Measurements from ENCODE around the gene SOX30. TPM values are rescaled to one million over a fixed set of nuclear protein-coding genes. Genes with fewer than 3 reads are reported as not detected.

Gene SOX30
- total RNA-seq, 1 experiment from 2014 or later: not detected

- ChIA-PET CTCF (no interaction called here), POLR2A (interaction anchor here (0.6 to 1.3 kb wide), 3 partner anchors 14 to 113 kb away, joined by 3 to 4 read pairs (median 3); no protein-coding TSS in a partner anchor)
- intact Hi-C loops (cut with micrococcal nuclease): no loop called here
- TF ChIP-seq CTCF (IDR thresholded peaks at IDR 0.05; ENCODE audit: unreplicated experiment): no peak
- Mint-ChIP-seq H3K27ac (ENCODE audit: low read depth, unreplicated experiment) (no peak overlapping the region), H3K27me3 (ENCODE audit: insufficient read depth, unreplicated experiment) (no peaks in the 10 kb centered on the region), H3K36me3 (ENCODE audit: insufficient read depth, unreplicated experiment) (peaks cover 6% of the 10 kb centered on the region), H3K4me3 (ENCODE audit: unreplicated experiment) (no peak overlapping the region), H3K4me1 (ENCODE audit: insufficient read depth, unreplicated experiment) (peaks cover 10% of the 10 kb centered on the region), H3K9me3 (ENCODE audit: unreplicated experiment) (no peaks in the 10 kb centered on the region)
- no peak for DNase-seq (ENCODE audit: unreplicated experiment)
- no TSS peak for BruUV-seq (replicated peaks)
These were observed 53.8 kb downstream of the SOX30 start for GRCh38 chr5:157598350-157598936.

- POLR2A ChIA-PET: no interaction called here
- Mint-ChIP-seq H3K36me3 (ENCODE audit: insufficient read depth, unreplicated experiment) (peaks cover 2% of the 10 kb centered on the region), H3K27me3 (ENCODE audit: insufficient read depth, unreplicated experiment) (no peaks in the 10 kb centered on the region), H3K27ac (ENCODE audit: low read depth, unreplicated experiment) (no peak overlapping the region), H3K4me3 (ENCODE audit: unreplicated experiment) (no peak overlapping the region), H3K9me3 (ENCODE audit: unreplicated experiment) (no peaks in the 10 kb centered on the region), H3K4me1 (ENCODE audit: insufficient read depth, unreplicated experiment) (peaks cover under 1% of the 10 kb centered on the region)
- CTCF ChIA-PET: interaction anchor here (0.8 to 2.0 kb wide), 5 partner anchors 9 to 120 kb away, joined by 3 to 6 read pairs (median 4); no protein-coding TSS in a partner anchor
- no TSS peak for BruUV-seq (replicated peaks)
- intact Hi-C loops (cut with micrococcal nuclease): no loop called here
- no peak for DNase-seq (ENCODE audit: unreplicated experiment)
- no peak for TF ChIP-seq CTCF (IDR thresholded peaks at IDR 0.05; ENCODE audit: unreplicated experiment)
These were observed 55.0 kb downstream of the SOX30 start for GRCh38 chr5:157597277-157597676.

- POLR2A ChIA-PET: no interaction called here
- Mint-ChIP-seq H3K4me3 (ENCODE audit: unreplicated experiment) (no peak overlapping the region), H3K9me3 (ENCODE audit: unreplicated experiment) (peaks cover 5% of the 10 kb centered on the region), H3K4me1 (ENCODE audit: insufficient read depth, unreplicated experiment) (no peaks in the 10 kb centered on the region), H3K36me3 (ENCODE audit: insufficient read depth, unreplicated experiment) (no peaks in the 10 kb centered on the region), H3K27ac (ENCODE audit: low read depth, unreplicated experiment) (no peak overlapping the region), H3K27me3 (ENCODE audit: insufficient read depth, unreplicated experiment) (no peaks in the 10 kb centered on the region)
- CTCF ChIA-PET: interaction anchor here (0.6 to 2.0 kb wide), 9 partner anchors 8 to 1365 kb away, joined by 3 to 6 read pairs (median 4); no protein-coding TSS in a partner anchor
- no TSS peak for BruUV-seq (replicated peaks)
- intact Hi-C loops (cut with micrococcal nuclease): no loop called here
- TF ChIP-seq CTCF (IDR thresholded peaks at IDR 0.05; ENCODE audit: unreplicated experiment): no peak
- DNase-seq (ENCODE audit: unreplicated experiment): no peak
These were observed 55.8 kb downstream of the SOX30 start for GRCh38 chr5:157596487-157596886.

GRCh38 chr5:157594675-157595459, 57.4 kb downstream of the SOX30 start:
- DNase-seq (ENCODE audit: unreplicated experiment): no peak
- H3K4me1 Mint-ChIP-seq (ENCODE audit: insufficient read depth, unreplicated experiment): no peaks in the 10 kb centered on the region
- no peak overlapping the region for H3K4me3 Mint-ChIP-seq (ENCODE audit: unreplicated experiment)
- intact Hi-C loops (cut with micrococcal nuclease): no loop called here
- no TSS peak for BruUV-seq (replicated peaks)
- no peak for TF ChIP-seq CTCF (IDR thresholded peaks at IDR 0.05; ENCODE audit: unreplicated experiment)
- CTCF ChIA-PET: interaction anchor here (0.6 kb wide), 2 partner anchors 164 to 354 kb away, joined by 3 to 4 read pairs; no protein-coding TSS in a partner anchor
- POLR2A ChIA-PET: no interaction called here
- no peaks in the 10 kb centered on the region for H3K27me3 Mint-ChIP-seq (ENCODE audit: insufficient read depth, unreplicated experiment)
- no peak overlapping the region for H3K27ac Mint-ChIP-seq (ENCODE audit: low read depth, unreplicated experiment)
- H3K9me3 Mint-ChIP-seq (ENCODE audit: unreplicated experiment): peaks cover 6% of the 10 kb centered on the region
- H3K36me3 Mint-ChIP-seq (ENCODE audit: insufficient read depth, unreplicated experiment): no peaks in the 10 kb centered on the region

Data from MCF 10A (cell line).